HEK293 (cell line): Measurements from ENCODE around the gene KCNRG.
A peak's percentile ranks its signal among the peaks of the same experiment; 100 is the strongest.

Experiments used
- CTCF ChIA-PET: fragments of 350-600 bp; formaldehyde crosslinking; extraction: SDS; loops from one replicate; lab custom pipeline; 2021; ENCODE audit warnings: antibody characterized with exemption; lab: Yijun Ruan, JAX
- POLR2A ChIA-PET: fragments of 300-600 bp; formaldehyde crosslinking; extraction: SDS; loops from one replicate; lab custom pipeline; 2020; ENCODE audit warnings: antibody characterized with exemption, inconsistent platforms; lab: Yijun Ruan, JAX
- H3K27ac ChIP-seq: fragments of 200-500 bp; sonication (Bioruptor generic); 2 replicates; pipeline ENCODE4 v1.5.1; 2014; ENCODE audit warnings: low read depth, low read length, control low read depth, inconsistent platforms; ENCODE audit errors: extremely low read depth
- H3K36me3 ChIP-seq, 2 experiments: fragments of 200-500 bp in 1 of 2; sonication (Bioruptor generic) in 1 of 2; 1 replicate in 1 of 2; 2 replicates in 1 of 2; pipeline ENCODE4 v1.5.1; 2014 to 2017; ENCODE audit warnings: inconsistent platforms in 2 of 2, low read length in 2 of 2; ENCODE audit not compliant: control insufficient read depth in 2 of 2, insufficient read depth in 1 of 2
- H3K4me1 ChIP-seq: fragments of 200-500 bp; sonication (Bioruptor generic); 2 replicates; pipeline ENCODE4 v1.5.1; 2014; ENCODE audit warnings: mild to moderate bottlenecking, low read length, inconsistent platforms; ENCODE audit not compliant: control insufficient read depth, insufficient read depth
- H3K4me3 ChIP-seq: 2 replicates; pipeline ENCODE4 v1.5.1; 2011; ENCODE audit warnings: low read depth, mild to moderate bottlenecking, control low read depth, low read length, moderate library complexity
- H3K9me3 ChIP-seq: fragments of 200-500 bp; sonication (Bioruptor generic); 2 replicates; pipeline ENCODE4 v1.5.1; 2014; ENCODE audit warnings: low read depth, low read length, inconsistent platforms; ENCODE audit not compliant: control insufficient read depth, insufficient read depth
- HOXD13 ChIP-seq: sonication (generic); formaldehyde crosslinking; IDR thresholded peaks from 2 replicates; pipeline ENCODE4 v1.8.0; 2022; ENCODE audit warnings: missing genetic modification reagents, borderline replicate concordance
- KLF7 ChIP-seq: fragments of 450-650 bp; formaldehyde crosslinking; IDR thresholded peaks from 2 replicates; pipeline ENCODE4 v1.5.1; 2016; ENCODE audit warnings: missing biosample characterization, missing genetic modification characterization, borderline replicate concordance
- MEIS1 ChIP-seq: sonication (generic); formaldehyde crosslinking; IDR thresholded peaks from 2 replicates; pipeline ENCODE4 v1.8.1; 2022; ENCODE audit warnings: missing genetic modification reagents, mild to moderate bottlenecking, borderline replicate concordance
- SALL2 ChIP-seq: fragments of 450-650 bp; formaldehyde crosslinking; IDR thresholded peaks from 2 replicates; pipeline ENCODE4 v1.5.0; 2017; ENCODE audit warnings: missing biosample characterization, mild to moderate bottlenecking, missing genetic modification characterization, borderline replicate concordance
- ZFHX2 ChIP-seq: fragments of 450-650 bp; formaldehyde crosslinking; conservative IDR thresholded peaks from 2 replicates; pipeline ENCODE4 v1.5.1; 2016; ENCODE audit warnings: missing biosample characterization, missing genetic modification characterization
- ZFP37 ChIP-seq: fragments of 450-650 bp; formaldehyde crosslinking; IDR thresholded peaks from 2 replicates; pipeline ENCODE4 v1.5.1; 2016; ENCODE audit warnings: missing biosample characterization, missing genetic modification characterization
- ZNF10 ChIP-seq: fragments of 450-650 bp; formaldehyde crosslinking; IDR thresholded peaks from 2 replicates; pipeline ENCODE4 v1.5.1; 2017; ENCODE audit warnings: missing biosample characterization, missing genetic modification characterization
- ZNF121 ChIP-seq: fragments of 450-650 bp; formaldehyde crosslinking; IDR thresholded peaks from 2 replicates; pipeline ENCODE4 v1.5.1; 2016; ENCODE audit warnings: missing biosample characterization, missing genetic modification characterization
- ZNF184 ChIP-seq: fragments of 450-650 bp; IDR thresholded peaks from 2 replicates; pipeline ENCODE4 v1.5.1; 2018; ENCODE audit warnings: missing biosample characterization, mild to moderate bottlenecking, missing genetic modification characterization
- ZNF19 ChIP-seq: fragments of 450-650 bp; formaldehyde crosslinking; IDR thresholded peaks from 2 replicates; pipeline ENCODE4; 2016; ENCODE audit warnings: missing biosample characterization, missing genetic modification characterization, low read depth
- ZNF23 ChIP-seq: fragments of 450-650 bp; formaldehyde crosslinking; IDR thresholded peaks from 2 replicates; pipeline ENCODE4 v1.5.1; 2016; ENCODE audit warnings: missing biosample characterization, missing genetic modification characterization, borderline replicate concordance
- ZNF280D ChIP-seq: fragments of 450-650 bp; formaldehyde crosslinking; IDR thresholded peaks from 2 replicates; pipeline ENCODE4 v1.5.1; 2016; ENCODE audit warnings: missing biosample characterization, missing genetic modification characterization
- ZNF292 ChIP-seq: fragments of 450-650 bp; formaldehyde crosslinking; IDR thresholded peaks from 2 replicates; pipeline ENCODE4 v1.5.1; 2016; ENCODE audit warnings: low read depth, missing biosample characterization, missing genetic modification characterization, borderline replicate concordance
- ZNF324 ChIP-seq: fragments of 450-650 bp; formaldehyde crosslinking; IDR thresholded peaks from 2 replicates; pipeline ENCODE4 v1.5.1; 2016; ENCODE audit warnings: missing biosample characterization, missing genetic modification characterization
- ZNF354C ChIP-seq: fragments of 450-650 bp; formaldehyde crosslinking; IDR thresholded peaks from 2 replicates; pipeline ENCODE4 v1.5.1; 2016; ENCODE audit warnings: missing biosample characterization, missing genetic modification characterization, low read depth, borderline replicate concordance
- ZNF416 ChIP-seq: fragments of 450-650 bp; formaldehyde crosslinking; IDR thresholded peaks from 2 replicates; pipeline ENCODE4 v1.5.1; 2016; ENCODE audit warnings: missing biosample characterization, missing genetic modification characterization
- ZSCAN16 ChIP-seq: fragments of 450-650 bp; formaldehyde crosslinking; IDR thresholded peaks from 2 replicates; pipeline ENCODE4 v1.5.1; 2016; ENCODE audit warnings: missing biosample characterization, missing genetic modification characterization
- ZSCAN30 ChIP-seq: fragments of 450-650 bp; IDR thresholded peaks from 2 replicates; pipeline ENCODE4 v1.5.1; 2018; ENCODE audit warnings: missing biosample characterization, mild to moderate bottlenecking, missing genetic modification characterization, moderate library complexity

The KCNRG gene

GRCh38 chr13:49976314-49977258, 38.7 kb upstream of the KCNRG start (continued):
- TF ChIP-seq MEIS1 (CRISPR knock-in tag) (no peak), ZNF23 (tag by site-specific recombination) (no peak), KLF7 (tag by site-specific recombination) (no peak), ZNF10 (tag by site-specific recombination) (0 out of 2 replicates have a peak, but pooled peaks have one; percentile 12), ZNF280D (tag by site-specific recombination) (no peak), ZNF19 (tag by site-specific recombination) (no peak)
- TF ChIP-seq, all 188 proteins: peak for 5

GRCh38 chr13:49977992-49978391, 37.3 kb upstream of the KCNRG start:
- Histone ChIP-seq H3K4me1 (no peaks in the 10 kb centered on the region), H3K4me3 (no peak overlapping the region), H3K9me3 (no peaks in the 10 kb centered on the region), H3K27ac (no peak overlapping the region), H3K36me3 (no peaks in the 10 kb centered on the region)
- no peak for TF ChIP-seq ZNF10 (tag by site-specific recombination)
- TF ChIP-seq ZFP37 (tag by site-specific recombination), result 0 out of 2 replicates have a peak, but pooled peaks have one; percentile 33
- ChIA-PET POLR2A (no interaction called here), CTCF (interaction anchor here (0.6 to 1.3 kb wide), 6 partner anchors 31 to 1017 kb away, joined by 3 to 7 read pairs (median 4); no protein-coding TSS in a partner anchor)

GRCh38 chr13:49980266-49980665, 35.0 kb upstream of the KCNRG start:
- Histone ChIP-seq H3K9me3 (no peaks in the 10 kb centered on the region), H3K4me3 (no peak overlapping the region), H3K27ac (no peak overlapping the region), H3K36me3 (peaks cover 0 to 4% of the 10 kb centered on the region in 2 experiments; a peak in 1 of 3 replicates), H3K4me1 (no peaks in the 10 kb centered on the region)
- CTCF ChIA-PET, result interaction anchor here (0.6 to 0.9 kb wide), 2 partner anchors 105 to 931 kb away, joined by 3 to 4 read pairs; no protein-coding TSS in a partner anchor
- POLR2A ChIA-PET, result interaction anchor here (0.6 to 1.4 kb wide), 3 partner anchors 16 to 481 kb away, joined by 4 to 6 read pairs (median 4); partner anchors contain the start of gene TRIM13
- TF ChIP-seq ZSCAN16 (tag by site-specific recombination) (no peak), ZNF324 (tag by site-specific recombination) (no peak), ZNF23 (tag by site-specific recombination) (no peak), ZNF416 (tag by site-specific recombination) (no peak), ZNF184 (tag by site-specific recombination) (no peak), ZNF354C (no peak), ZFHX2 (tag by site-specific recombination) (no peak), ZNF292 (tag by site-specific recombination) (no peak), ZSCAN30 (tag by site-specific recombination) (no peak), ZNF121 (no peak), HOXD13 (CRISPR knock-in tag) (no peak), SALL2 (tag by site-specific recombination) (no peak), ZNF280D (tag by site-specific recombination) (no peak)
